Hepatocyte (in vitro differentiated cells): ENCODE data around the gene GFM2.

ENCODE experiments used
- CTCF ChIP-seq: fragments of 200-600 bp; sonication (generic); IDR thresholded peaks from 2 replicates; pipeline ENCODE4 v1.5.1; 2016; ENCODE audit warnings: antibody characterized with exemption, mild to moderate bottlenecking; ENCODE audit not compliant: poor library complexity
- EZH2 ChIP-seq: fragments of 200-600 bp; sonication (generic); IDR thresholded peaks from 2 replicates; pipeline ENCODE4 v1.6.1; 2016; ENCODE audit warnings: antibody characterized with exemption, mild to moderate bottlenecking, borderline replicate concordance

GRCh38 chr5:74722271-74722670, 44.6 kb downstream of the GFM2 start:
- TF ChIP-seq CTCF: no peak
- TF ChIP-seq EZH2: no peak
